ENCODE results near the gene IRF5. TPM values are rescaled to one million over a fixed set of nuclear protein-coding genes. Genes with fewer than 3 reads are reported as not detected.

IRF5 gene
- total RNA-seq, 1 experiment from 2014 or later = 0.74 TPM

- H3K36me3 Mint-ChIP-seq (ENCODE audit: insufficient read depth in 1 of 3, low read depth in 3 of 3) = no peaks in the 10 kb centered on the region; a peak in 1 of 7 replicates
- no peaks in the 10 kb centered on the region for H3K79me2 ChIP-seq (ENCODE audit: insufficient read depth, low read length)
- no peak overlapping the region for H3K23ac ChIP-seq (ENCODE audit: insufficient read length, low read depth, low read length)
- peak overlapping the region; percentile 45 to 59; a peak in 4 of 5 replicates for H3K4me3 Mint-ChIP-seq
- no peak overlapping the region for H2AFZ ChIP-seq (ENCODE audit: low read length)
- H3K56ac ChIP-seq (ENCODE audit: insufficient read length, low read depth, low read length) = no peak overlapping the region
- no peak overlapping the region for H2AK5ac ChIP-seq (ENCODE audit: insufficient read length, low read length)
- no peak for TF ChIP-seq CTCF (conservative IDR thresholded peaks at IDR 0.05)
- H4K91ac ChIP-seq (ENCODE audit: insufficient read length, low read depth, low read length) = no peak overlapping the region
- H3K4ac ChIP-seq (ENCODE audit: low read depth, low read length) = no peak overlapping the region
- H3K4me2 ChIP-seq (ENCODE audit: insufficient read depth, insufficient read length, low read length) = peak overlapping the region; percentile 61
- H3K14ac ChIP-seq (ENCODE audit: insufficient read depth, low read length) = no peak overlapping the region
- H4K5ac ChIP-seq (ENCODE audit: insufficient read length, low read depth, low read length) = no peak overlapping the region
- H3K9ac ChIP-seq (ENCODE audit: extremely low read depth, insufficient read length, low read length) = no peak overlapping the region
- no peaks in the 10 kb centered on the region for H3K9me3 Mint-ChIP-seq
- no peak overlapping the region for H2BK5ac ChIP-seq (ENCODE audit: insufficient read length, low read length)
- peaks cover 9% of the 10 kb centered on the region for H3K23me2 ChIP-seq (ENCODE audit: insufficient read length, low read depth, low read length, poor library complexity, severe bottlenecking)
- H2BK12ac ChIP-seq (ENCODE audit: insufficient read length, low read depth, low read length) = no peak overlapping the region
- no peaks in the 10 kb centered on the region for H3K79me1 ChIP-seq (ENCODE audit: insufficient read depth, low read depth, low read length, poor library complexity, severe bottlenecking)
- H3K27me3 Mint-ChIP-seq (ENCODE audit: low read depth) = peaks cover 11% of the 10 kb centered on the region
- H3K27ac ChIP-seq (ENCODE audit: insufficient read length, low read depth, low read length) = no peak overlapping the region
- H3K27me3 ChIP-seq (ENCODE audit: insufficient read depth, low read length) = no peaks in the 10 kb centered on the region
- no peak overlapping the region for H3K27ac Mint-ChIP-seq
- no peak overlapping the region for H2BK120ac ChIP-seq (ENCODE audit: low read depth, low read length, poor library complexity, severe bottlenecking)
- H2BK20ac ChIP-seq (ENCODE audit: low read depth, low read length, poor library complexity, severe bottlenecking) = no peak overlapping the region
- no peaks in the 10 kb centered on the region for H3K9me3 ChIP-seq (ENCODE audit: control insufficient read depth, low read depth, low read length)
- H4K8ac ChIP-seq (replicated peaks; ENCODE audit: insufficient read length, low read depth, low read length) = no peak overlapping the region
- H3K4me1 Mint-ChIP-seq = peaks cover 3 to 5% of the 10 kb centered on the region in 2 experiments; a peak in 2 of 4 replicates
- no CpG with 5 or more reads among the region's 67 CpGs for WGBS (ENCODE audit: extremely low coverage, insufficient read length, low lambda C conversion rate)
- H3K18ac ChIP-seq (ENCODE audit: insufficient read length, low read depth, low read length) = no peak overlapping the region
- no peaks in the 10 kb centered on the region for H4K20me1 ChIP-seq (ENCODE audit: control insufficient read depth, insufficient read depth, insufficient read length)
- no peak overlapping the region for H3T11ph ChIP-seq (ENCODE audit: low read length)
- H2BK15ac ChIP-seq (ENCODE audit: low read depth, low read length) = no peak overlapping the region
- DNase-seq = peak; percentile 60
- no peaks in the 10 kb centered on the region for H3K4me1 ChIP-seq (ENCODE audit: insufficient read depth, low read length)
These were observed 47.2 kb upstream of the IRF5 start for GRCh38 chr7:128890306-128891109.

Measured in H9 (cell line).